HG02623 (cell line): ENCODE measurements around the gene TTC7B.

ENCODE experiments used
- ATAC-seq: cut with Tn5 transposase; IDR thresholded peaks from one replicate; pipeline ENCODE4 v1.9.1; 2021; ENCODE audit warnings: moderate library complexity; ENCODE audit not compliant: unreplicated experiment

Gene TTC7B

GRCh38 chr14:90551733-90552464 lies 264.3 kb downstream of the TTC7B start:
- no peak for ATAC-seq

- no peak for ATAC-seq
Observed at GRCh38 chr14:90551070-90551704, 265.0 kb downstream of the TTC7B start.

GRCh38 chr14:90549794-90550641 lies 266.2 kb downstream of the TTC7B start:
- no peak for ATAC-seq

- no peak for ATAC-seq
Observed at GRCh38 chr14:90548455-90548854, 267.8 kb downstream of the TTC7B start.

GRCh38 chr14:90547968-90548367 lies 268.3 kb downstream of the TTC7B start:
- no peak for ATAC-seq

GRCh38 chr14:90547250-90547649 lies 269.0 kb downstream of the TTC7B start:
- no peak for ATAC-seq

- no peak for ATAC-seq
Observed at GRCh38 chr14:90546767-90547166, 269.5 kb downstream of the TTC7B start.

GRCh38 chr14:90545966-90546751 lies 270.1 kb downstream of the TTC7B start:
- ATAC-seq, result no peak

GRCh38 chr14:90545382-90545781 lies 270.8 kb downstream of the TTC7B start:
- no peak for ATAC-seq

- no peak for ATAC-seq
Observed at GRCh38 chr14:90544971-90545370, 271.3 kb downstream of the TTC7B start.

- no peak for ATAC-seq
Observed at GRCh38 chr14:90544566-90544965, 271.7 kb downstream of the TTC7B start.

GRCh38 chr14:90543876-90544275 lies 272.4 kb downstream of the TTC7B start:
- no peak for ATAC-seq

- ATAC-seq, result no peak
Observed at GRCh38 chr14:90541076-90541634, 275.1 kb downstream of the TTC7B start.

GRCh38 chr14:90540437-90540836 lies 275.8 kb downstream of the TTC7B start:
- no peak for ATAC-seq

GRCh38 chr14:90539996-90540395 lies 276.2 kb downstream of the TTC7B start:
- ATAC-seq, result no peak

- ATAC-seq, result no peak
Observed at GRCh38 chr14:90539496-90539775, 276.8 kb downstream of the TTC7B start.

GRCh38 chr14:90538716-90539495 lies 277.3 kb downstream of the TTC7B start:
- ATAC-seq, result no peak

GRCh38 chr14:90538095-90538494 lies 278.1 kb downstream of the TTC7B start:
- ATAC-seq, result no peak

GRCh38 chr14:90536511-90537191 lies 279.6 kb downstream of the TTC7B start:
- no peak for ATAC-seq

- no peak for ATAC-seq
Observed at GRCh38 chr14:90536092-90536491, 280.1 kb downstream of the TTC7B start.
